Type B pancreatic cell (in vitro differentiated cells): Measurements from ENCODE around the gene ATAT1. TPM values are rescaled to one million over a fixed set of nuclear protein-coding genes. Genes with fewer than 3 reads are reported as not detected.
"Not testable (repeated sequence)": the region's sequence is repeated elsewhere in the genome, so short reads cannot be mapped to it uniquely, and the experiment has no call there.

Source experiments
- DNase-seq: peaks from one replicate; pipeline ENCODE4 v3.0.0; 2021; ENCODE audit warnings: mixed read lengths; ENCODE audit not compliant: unreplicated experiment; ENCODE audit errors: extremely low spot score
- H3K27ac Mint-ChIP-seq: 2 replicates; pipeline ENCODE4 v1.8.0; 2021; ENCODE audit warnings: mild to moderate bottlenecking, mixed read lengths
- H3K27me3 Mint-ChIP-seq: 2 replicates; pipeline ENCODE4 v1.8.0; 2021; ENCODE audit warnings: mixed read lengths
- H3K36me3 Mint-ChIP-seq: 2 replicates; pipeline ENCODE4 v1.8.0; 2021; ENCODE audit warnings: mixed read lengths
- H3K4me1 Mint-ChIP-seq: one replicate; pipeline ENCODE4 v1.8.0; 2021; ENCODE audit warnings: mixed read lengths; ENCODE audit not compliant: unreplicated experiment
- H3K4me3 Mint-ChIP-seq: 2 replicates; pipeline ENCODE4 v1.8.0; 2021; ENCODE audit warnings: mild to moderate bottlenecking, mixed read lengths
- H3K9me3 Mint-ChIP-seq: 2 replicates; pipeline ENCODE4 v1.8.0; 2021; ENCODE audit warnings: mixed read lengths
- CTCF ChIP-seq: fragments of 200-600 bp; sonication (generic); conservative IDR thresholded peaks from 2 replicates; pipeline ENCODE4 v1.5.0; 2021; ENCODE audit warnings: antibody characterized with exemption, mild to moderate bottlenecking
- total RNA-seq: library from RNA; stranded (reverse); gene quantifications from 2 replicates; pipeline ENCODE4 v1.2.1, GENCODE V29; 2021; ENCODE audit warnings: low replicate concordance

Gene ATAT1
- total RNA-seq, 1 donor from 2014 or later = 47.0 TPM

GRCh38 chr6:30591008-30591407, 35.7 kb upstream of the ATAT1 start:
- no peak for TF ChIP-seq CTCF
- no peaks in the 10 kb centered on the region for H3K9me3 Mint-ChIP-seq
- H3K27me3 Mint-ChIP-seq = no peaks in the 10 kb centered on the region
- H3K27ac Mint-ChIP-seq = peak overlapping the region; percentile 93
- H3K4me1 Mint-ChIP-seq = peaks cover 14% of the 10 kb centered on the region
- DNase-seq = no peak
- peak overlapping the region; percentile 57 for H3K4me3 Mint-ChIP-seq
- H3K36me3 Mint-ChIP-seq = peaks cover 38% of the 10 kb centered on the region

DNA sequence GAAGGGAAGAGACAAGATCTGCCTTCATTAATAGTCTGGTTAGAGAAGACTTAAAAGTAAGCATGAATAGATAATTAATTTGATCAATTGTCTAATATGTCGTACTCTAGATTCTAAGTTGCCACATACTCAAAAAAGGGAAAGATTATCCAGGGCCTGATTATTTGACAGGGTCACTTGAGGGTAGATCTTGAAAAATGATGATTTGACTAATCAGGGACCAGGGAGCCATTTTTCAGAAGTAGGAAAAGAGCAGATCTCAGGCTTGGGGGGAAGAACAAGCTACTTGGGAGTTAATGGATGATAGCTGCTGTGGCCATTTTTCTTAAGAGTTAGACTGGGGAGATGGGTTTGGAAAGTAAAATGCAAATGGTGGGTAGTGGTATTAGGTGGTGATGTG, 34.4 kb upstream of the ATAT1 start:
- Mint-ChIP-seq H3K36me3 (peaks cover 36% of the 10 kb centered on the region), H3K9me3 (no peaks in the 10 kb centered on the region), H3K27me3 (no peaks in the 10 kb centered on the region), H3K4me1 (peaks cover 17% of the 10 kb centered on the region), H3K4me3 (peak overlapping the region; percentile 10), H3K27ac (peak overlapping the region; percentile 61)
- no peak for DNase-seq
- no peak for TF ChIP-seq CTCF

DNA sequence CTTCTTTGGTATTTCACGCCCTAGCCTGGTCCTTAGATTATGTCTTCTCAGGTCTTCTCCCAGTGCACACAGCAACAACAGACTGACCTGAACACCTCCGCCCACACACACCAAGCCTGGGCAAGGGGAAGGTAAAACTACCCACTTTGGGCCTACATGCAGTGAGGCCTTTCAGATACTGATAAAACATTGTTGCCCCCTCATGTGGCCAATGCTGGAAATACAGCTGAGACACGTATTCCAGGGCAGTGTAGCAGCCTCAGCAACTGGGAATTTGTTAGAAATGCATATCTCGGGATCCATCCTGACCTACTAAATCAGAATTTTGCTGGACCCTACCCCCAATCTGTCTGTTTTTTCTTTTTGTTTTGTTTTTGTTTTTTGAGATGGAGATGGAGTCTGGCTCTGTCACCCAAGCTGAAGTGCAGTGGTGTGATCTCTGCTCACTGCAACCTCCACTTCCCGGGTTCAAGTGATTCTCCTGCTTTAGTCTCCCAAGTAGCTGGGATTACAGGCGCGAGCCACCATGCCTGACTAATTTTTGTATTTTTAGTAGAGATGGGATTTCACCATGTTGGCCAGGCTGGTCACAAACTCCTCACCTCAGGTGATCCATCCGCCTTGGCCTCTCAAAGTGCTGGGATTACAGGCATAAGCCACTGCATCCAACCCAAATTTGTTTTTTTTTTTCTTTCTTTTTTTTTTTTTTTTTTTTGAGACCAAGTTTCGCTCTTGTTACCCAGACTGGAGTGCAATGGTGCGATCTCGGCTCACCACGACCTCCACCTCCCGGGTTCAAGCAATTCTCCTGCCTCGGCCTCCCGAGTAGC, 29.1 kb upstream of the ATAT1 start:
- not testable (repeated sequence) for H3K27me3 Mint-ChIP-seq, H3K9me3 Mint-ChIP-seq, H3K4me1 Mint-ChIP-seq
- Mint-ChIP-seq H3K27ac (peak overlapping the region; percentile 83), H3K4me3 (peak overlapping the region; percentile 51), H3K36me3 (peaks cover 16% of the 10 kb centered on the region)
- DNase-seq = peak; percentile 82
- peak; percentile 82 for TF ChIP-seq CTCF

GRCh38 chr6:30598912-30599624, 27.6 kb upstream of the ATAT1 start:
- no peak overlapping the region for H3K4me3 Mint-ChIP-seq
- H3K27ac Mint-ChIP-seq = no peak overlapping the region
- peaks cover 5% of the 10 kb centered on the region for H3K4me1 Mint-ChIP-seq
- peaks cover 28% of the 10 kb centered on the region for H3K36me3 Mint-ChIP-seq
- no peak for TF ChIP-seq CTCF
- no peak for DNase-seq
- H3K9me3 Mint-ChIP-seq = no peaks in the 10 kb centered on the region
- H3K27me3 Mint-ChIP-seq = no peaks in the 10 kb centered on the region

- no peak overlapping the region for H3K4me3 Mint-ChIP-seq
- no peak overlapping the region for H3K27ac Mint-ChIP-seq
- peaks cover 34% of the 10 kb centered on the region for H3K36me3 Mint-ChIP-seq
Measured at GRCh38 chr6:30599625-30600324, 26.9 kb upstream of the ATAT1 start.

More at GRCh38 chr6:30599625-30600324, 26.9 kb upstream of the ATAT1 start:
- TF ChIP-seq CTCF = no peak
- Mint-ChIP-seq H3K27me3 (no peaks in the 10 kb centered on the region), H3K4me1 (peaks cover 5% of the 10 kb centered on the region), H3K9me3 (no peaks in the 10 kb centered on the region)
- no peak for DNase-seq
